Neuronal stem cell (in vitro differentiated cells): ENCODE results near the gene PHAF1.

Experiments used
- DNase-seq: peaks from one replicate; pipeline ENCODE4 v3.0.0-alpha.2; 2013; ENCODE audit warnings: low spot score
- H2AFZ ChIP-seq: one replicate; pipeline ENCODE4 v1.6.1; 2013; ENCODE audit warnings: mild to moderate bottlenecking, low read length, inconsistent platforms
- H2AK5ac ChIP-seq: 2 replicates; pipeline ENCODE4 v1.6.1; 2013; ENCODE audit warnings: low read depth, mild to moderate bottlenecking, inconsistent platforms, low read length, moderate library complexity, mixed read lengths
- H2BK120ac ChIP-seq: 2 replicates; pipeline ENCODE4 v1.6.1; 2013; ENCODE audit warnings: low read depth, mild to moderate bottlenecking, inconsistent platforms, low read length, moderate library complexity, mixed read lengths
- H2BK12ac ChIP-seq: one replicate; pipeline ENCODE4 v1.6.1; 2013; ENCODE audit warnings: low read length, inconsistent platforms
- H2BK15ac ChIP-seq: 2 replicates; pipeline ENCODE4 v1.6.1; 2013; ENCODE audit warnings: mild to moderate bottlenecking, low read length, inconsistent platforms, mixed read lengths
- H2BK5ac ChIP-seq: one replicate; pipeline ENCODE4 v1.6.1; 2013; ENCODE audit warnings: inconsistent platforms, mild to moderate bottlenecking, low read length, moderate library complexity
- H3K14ac ChIP-seq: one replicate; pipeline ENCODE4 v1.6.1; 2013; ENCODE audit warnings: low read length, inconsistent platforms
- H3K18ac ChIP-seq: 2 replicates; pipeline ENCODE4 v1.6.1; 2013; ENCODE audit warnings: low read length, inconsistent platforms
- H3K23ac ChIP-seq: 2 replicates; pipeline ENCODE4 v1.6.1; 2013; ENCODE audit warnings: low read depth, mild to moderate bottlenecking, mixed read lengths, low read length, inconsistent platforms; ENCODE audit not compliant: poor library complexity
- H3K27ac ChIP-seq: replicated peaks from 3 replicates; pipeline ENCODE4 v1.5.1; 2013; ENCODE audit warnings: low read length, inconsistent platforms
- H3K27me3 ChIP-seq, 3 experiments: 2 replicates each; pipeline ENCODE4 v1.6.1; 2013; ENCODE audit warnings: low read length in 3 of 3, mild to moderate bottlenecking in 2 of 3, inconsistent platforms in 1 of 3, low read depth in 1 of 3, mixed read lengths in 1 of 3, moderate library complexity in 1 of 3; ENCODE audit not compliant: control insufficient read depth in 3 of 3, insufficient read depth in 3 of 3
- H3K36me3 ChIP-seq, 2 donors: replicated peaks in 1 of 2; 2 replicates each; pipeline ENCODE4 v1.6.1; 2013; ENCODE audit warnings: low read length in 2 of 2; ENCODE audit not compliant: control insufficient read depth in 2 of 2, insufficient read depth in 2 of 2
- H3K4ac ChIP-seq: 2 replicates; pipeline ENCODE4 v1.6.1; 2013; ENCODE audit warnings: inconsistent platforms, mild to moderate bottlenecking, low read length, moderate library complexity
- H3K4me1 ChIP-seq, 2 donors: 1 replicate in 1 of 2; 2 replicates in 1 of 2; pipeline ENCODE4 v1.6.1; 2013; ENCODE audit warnings: low read length in 2 of 2, low read depth in 1 of 2; ENCODE audit not compliant: control insufficient read depth in 2 of 2, insufficient read depth in 1 of 2
- H3K4me2 ChIP-seq: one replicate; pipeline ENCODE4 v1.6.1; 2013; ENCODE audit warnings: mild to moderate bottlenecking, low read length, inconsistent platforms; ENCODE audit not compliant: insufficient read depth, poor library complexity, severe bottlenecking
- H3K4me3 ChIP-seq, 2 donors: 2 replicates each; pipeline ENCODE4 v1.5.1; 2013; ENCODE audit warnings: low read length in 2 of 2, mild to moderate bottlenecking in 2 of 2, inconsistent platforms in 1 of 2, moderate library complexity in 1 of 2
- H3K79me1 ChIP-seq: one replicate; pipeline ENCODE4 v1.6.1; 2013; ENCODE audit warnings: low read depth, mild to moderate bottlenecking, inconsistent platforms, low read length, moderate library complexity
- H3K9ac ChIP-seq: one replicate; pipeline ENCODE4 v1.6.1; 2013; ENCODE audit warnings: mild to moderate bottlenecking, low read depth, low read length, inconsistent platforms; ENCODE audit not compliant: poor library complexity
- H3K9me3 ChIP-seq, 2 donors: replicated peaks in 1 of 2; 2 replicates each; pipeline versions ENCODE3 to v1.6.1; 2013; ENCODE audit warnings: low read length in 2 of 2, mild to moderate bottlenecking in 2 of 2, inconsistent platforms in 1 of 2, low read depth in 1 of 2, mixed read lengths in 1 of 2, moderate library complexity in 1 of 2; ENCODE audit not compliant: control insufficient read depth in 2 of 2, insufficient read depth in 1 of 2
- H4K8ac ChIP-seq: one replicate; pipeline ENCODE4 v1.6.1; 2013; ENCODE audit warnings: low read depth, mild to moderate bottlenecking, inconsistent platforms, low read length, moderate library complexity
- H4K91ac ChIP-seq: one replicate; pipeline ENCODE4 v1.6.1; 2013; ENCODE audit warnings: low read length, low read depth, mild to moderate bottlenecking, inconsistent platforms; ENCODE audit not compliant: poor library complexity
- WGBS, 2 donors: extraction: QIAGEN DNeasy Blood & Tissue Kit; methylation state at CpG; one replicate each; pipeline ENCODE4 v1.1.7; 2013; ENCODE audit warnings: missing lambda C conversion rate in 2 of 2, mixed read lengths in 1 of 2; ENCODE audit not compliant: insufficient read length in 2 of 2, insufficient replicate concordance in 1 of 2; ENCODE audit errors: extremely low coverage in 2 of 2; 5-methylcytosine and 5-hydroxymethylcytosine counted together

Gene PHAF1

DNA sequence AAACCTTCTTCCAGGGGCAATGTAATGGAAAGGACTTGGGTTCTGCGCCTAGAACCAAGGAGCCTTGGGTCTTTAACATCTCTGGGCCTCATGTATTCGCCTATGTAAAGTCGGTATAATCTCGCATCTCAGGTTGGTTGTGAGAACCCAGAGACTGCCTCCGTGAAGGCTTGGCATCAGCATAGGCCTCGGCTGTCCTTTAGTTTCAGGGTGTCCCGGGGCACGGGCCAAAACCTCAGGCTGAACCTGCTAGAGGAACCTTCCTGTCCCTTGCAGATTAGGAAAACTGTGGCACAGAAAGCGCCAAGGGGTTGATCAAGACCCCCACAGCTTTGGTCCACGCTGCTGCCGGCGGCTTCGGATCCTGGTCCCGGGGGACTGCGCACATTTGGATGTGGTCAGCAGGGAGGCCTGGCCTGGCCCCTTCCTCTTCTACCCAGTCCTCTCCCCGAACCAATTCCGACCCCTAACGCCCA lies 772 bp upstream of the PHAF1 start:
- Histone ChIP-seq H2AK5ac (peak overlapping the region; percentile 20), H3K9ac (peak overlapping the region; percentile 96), H2BK15ac (peak overlapping the region; percentile 19), H3K4me2 (peak overlapping the region; percentile 100), H2BK5ac (peak overlapping the region; percentile 91), H2AFZ (peak overlapping the region; percentile 88), H3K36me3 (peaks cover 0 to 19% of the 10 kb centered on the region in 2 donors), H3K4me1 (peaks cover 5% of the 10 kb centered on the region in 2 donors), H3K14ac (peak overlapping the region; percentile 59), H2BK120ac (no peak overlapping the region), H3K18ac (peak overlapping the region; percentile 95), H3K4ac (no peak overlapping the region), H3K9me3 (no peaks in the 10 kb centered on the region), H4K8ac (peak overlapping the region; percentile 100), H3K79me1 (peaks cover 3% of the 10 kb centered on the region), H3K27ac (peak overlapping the region; percentile 71), H2BK12ac (no peak overlapping the region), H3K23ac (no peak overlapping the region), H4K91ac (no peak overlapping the region), H3K27me3 (no peaks in the 10 kb centered on the region), H3K4me3 (peak overlapping the region; percentile 79 to 84)
- no CpG with 5 or more reads among the region's 18 CpGs for WGBS, 2 donors
- no peak for DNase-seq

GRCh38 chr16:67111951-67112444 lies 2.3 kb downstream of the PHAF1 start:
- Histone ChIP-seq H3K79me1 (peaks cover 3% of the 10 kb centered on the region), H3K4me3 (no peak overlapping the region), H3K18ac (no peak overlapping the region), H3K27me3 (no peaks in the 10 kb centered on the region), H2AK5ac (no peak overlapping the region), H4K91ac (no peak overlapping the region), H3K14ac (no peak overlapping the region), H3K9ac (no peak overlapping the region), H2BK12ac (no peak overlapping the region), H3K9me3 (no peaks in the 10 kb centered on the region), H4K8ac (no peak overlapping the region), H2BK120ac (no peak overlapping the region), H3K36me3 (peaks cover 0 to 39% of the 10 kb centered on the region in 2 donors), H3K4me2 (no peak overlapping the region), H3K4me1 (peaks cover 5% of the 10 kb centered on the region in 2 donors), H3K4ac (no peak overlapping the region), H3K23ac (no peak overlapping the region), H3K27ac (no peak overlapping the region), H2BK15ac (no peak overlapping the region), H2BK5ac (no peak overlapping the region), H2AFZ (no peak overlapping the region)
- DNase-seq: no peak
- WGBS, 2 donors: no CpG with 5 or more reads among the region's 4 CpGs

- Histone ChIP-seq H3K9me3 (no peaks in the 10 kb centered on the region), H3K27ac (no peak overlapping the region), H3K4me1 (peaks cover 5% of the 10 kb centered on the region in 2 donors), H3K79me1 (peaks cover 3% of the 10 kb centered on the region), H4K91ac (no peak overlapping the region), H2AK5ac (no peak overlapping the region), H3K4ac (no peak overlapping the region), H2BK5ac (no peak overlapping the region), H3K14ac (no peak overlapping the region), H2BK15ac (no peak overlapping the region), H2AFZ (no peak overlapping the region), H2BK12ac (no peak overlapping the region), H3K4me2 (no peak overlapping the region), H2BK120ac (no peak overlapping the region), H3K27me3 (no peaks in the 10 kb centered on the region), H3K9ac (no peak overlapping the region), H4K8ac (no peak overlapping the region), H3K18ac (no peak overlapping the region), H3K4me3 (no peak overlapping the region), H3K23ac (no peak overlapping the region), H3K36me3 (peaks cover 0 to 39% of the 10 kb centered on the region in 2 donors)
- DNase-seq: no peak
- no CpG with 5 or more reads among the region's 4 CpGs for WGBS, 2 donors
These were observed 3.1 kb downstream of the PHAF1 start for GRCh38 chr16:67112591-67113399.

DNA sequence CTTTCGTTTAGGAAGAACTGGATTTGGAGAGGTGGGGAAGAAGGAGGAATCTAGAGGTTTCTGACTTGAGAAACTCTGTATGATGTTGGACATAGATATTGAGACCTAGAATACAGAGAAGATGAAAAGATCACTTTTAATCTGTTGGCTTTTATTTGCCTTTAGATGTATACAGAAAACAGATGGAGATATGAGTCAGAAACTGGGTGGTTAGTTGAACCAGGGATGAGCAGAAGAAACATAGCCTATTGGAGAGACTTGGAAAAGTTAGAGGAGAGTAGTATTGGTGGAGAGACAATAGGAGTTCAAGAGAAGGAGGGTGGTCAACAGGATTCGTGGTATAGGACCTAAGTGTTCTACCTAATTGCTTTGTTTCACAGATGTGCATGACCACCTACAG lies 5.1 kb downstream of the PHAF1 start:
- WGBS, 2 donors: 100% methylated on average over 1 of the region's 2 CpGs; no CpG with 5 or more reads in 1 of the 2 donors

More for the DNA sequence above, 5.1 kb downstream of the PHAF1 start:
- DNase-seq: no peak
- Histone ChIP-seq H3K9me3 (peaks cover 0 to 2% of the 10 kb centered on the region in 2 donors), H3K4me3 (no peak overlapping the region), H3K27ac (no peak overlapping the region), H2BK12ac (no peak overlapping the region), H3K4me2 (no peak overlapping the region), H3K36me3 (peaks cover 2 to 40% of the 10 kb centered on the region in 2 donors), H3K4ac (no peak overlapping the region), H3K14ac (no peak overlapping the region), H3K79me1 (peaks cover 3% of the 10 kb centered on the region), H4K8ac (no peak overlapping the region), H3K9ac (no peak overlapping the region), H2AFZ (no peak overlapping the region), H2BK120ac (no peak overlapping the region), H2BK15ac (no peak overlapping the region), H3K18ac (no peak overlapping the region), H3K23ac (no peak overlapping the region), H2BK5ac (no peak overlapping the region), H4K91ac (no peak overlapping the region), H2AK5ac (no peak overlapping the region), H3K27me3 (no peaks in the 10 kb centered on the region), H3K4me1 (peaks cover 3 to 5% of the 10 kb centered on the region in 2 donors)
